Muscle layer of colon (tissue), 2 donors: Measurements from ENCODE around the gene WDR93.

Experiments
- H3K27ac ChIP-seq: one replicate; pipeline ENCODE4 v1.7.0; 2013; ENCODE audit warnings: low read depth, mild to moderate bottlenecking, low read length, moderate library complexity
- H3K27me3 ChIP-seq, 2 donors: one replicate each; pipeline ENCODE4 v1.7.0; 2013; ENCODE audit warnings: low read length in 2 of 2, mild to moderate bottlenecking in 2 of 2; ENCODE audit not compliant: insufficient read depth in 2 of 2, control insufficient read depth in 1 of 2
- H3K36me3 ChIP-seq: one replicate; pipeline ENCODE4 v1.7.0; 2013; ENCODE audit warnings: mild to moderate bottlenecking, low read length; ENCODE audit not compliant: insufficient read depth
- H3K4me1 ChIP-seq: one replicate; pipeline ENCODE4 v1.7.0; 2013; ENCODE audit warnings: mild to moderate bottlenecking, low read length; ENCODE audit not compliant: insufficient read depth
- H3K4me3 ChIP-seq, 2 donors: one replicate each; pipeline ENCODE4 v1.7.0; 2013; ENCODE audit warnings: low read length in 2 of 2, low read depth in 1 of 2, mild to moderate bottlenecking in 1 of 2, moderate library complexity in 1 of 2
- H3K9ac ChIP-seq: one replicate; pipeline ENCODE4 v1.7.0; 2013; ENCODE audit warnings: low read length
- H3K9me3 ChIP-seq: one replicate; pipeline ENCODE4 v1.7.0; 2013; ENCODE audit warnings: mild to moderate bottlenecking, low read length
- donor health status: abdominal sarcoma.
- donor health status: Adenocarcinoma of cecum.

WDR93 gene

GRCh38 chr15:89665449-89666181 lies 25.0 kb upstream of the WDR93 start:
- Histone ChIP-seq H3K4me1 (peaks cover 9% of the 10 kb centered on the region), H3K36me3 (no peaks in the 10 kb centered on the region), H3K4me3 (peak overlapping the region; percentile 23 to 49), H3K27me3 (no peaks in the 10 kb centered on the region), H3K9ac (no peak overlapping the region), H3K27ac (peak overlapping the region; percentile 80), H3K9me3 (no peaks in the 10 kb centered on the region)

GRCh38 chr15:89666184-89666857 lies 24.3 kb upstream of the WDR93 start:
- Histone ChIP-seq H3K9ac (no peak overlapping the region), H3K36me3 (no peaks in the 10 kb centered on the region), H3K27ac (peak overlapping the region; percentile 80)

GRCh38 chr15:89666858-89667705 lies 23.5 kb upstream of the WDR93 start:
- no peaks in the 10 kb centered on the region for H3K9me3 ChIP-seq
- H3K27ac ChIP-seq = no peak overlapping the region
- no peaks in the 10 kb centered on the region for H3K27me3 ChIP-seq
- peaks cover 9% of the 10 kb centered on the region for H3K4me1 ChIP-seq
- no peak overlapping the region for H3K9ac ChIP-seq
- no peak overlapping the region for H3K4me3 ChIP-seq
- no peaks in the 10 kb centered on the region for H3K36me3 ChIP-seq

More at GRCh38 chr15:89666184-89666857, 24.3 kb upstream of the WDR93 start:
- Histone ChIP-seq H3K27me3 (no peaks in the 10 kb centered on the region), H3K9me3 (no peaks in the 10 kb centered on the region), H3K4me1 (peaks cover 9% of the 10 kb centered on the region), H3K4me3 (peak overlapping the region; percentile 23 to 47)

- no peak overlapping the region for H3K27ac ChIP-seq
- H3K4me3 ChIP-seq = no peak overlapping the region
- H3K36me3 ChIP-seq = no peaks in the 10 kb centered on the region
- H3K4me1 ChIP-seq = peaks cover 13% of the 10 kb centered on the region
- H3K9ac ChIP-seq = no peak overlapping the region
- no peaks in the 10 kb centered on the region for H3K9me3 ChIP-seq
- no peaks in the 10 kb centered on the region for H3K27me3 ChIP-seq
Measured at GRCh38 chr15:89667706-89667960, 23.0 kb upstream of the WDR93 start.

GRCh38 chr15:89668171-89668570 lies 22.4 kb upstream of the WDR93 start:
- peaks cover 14% of the 10 kb centered on the region for H3K4me1 ChIP-seq
- no peak overlapping the region for H3K9ac ChIP-seq
- no peaks in the 10 kb centered on the region for H3K9me3 ChIP-seq
- H3K4me3 ChIP-seq = no peak overlapping the region
- H3K27ac ChIP-seq = no peak overlapping the region
- H3K27me3 ChIP-seq = no peaks in the 10 kb centered on the region
- H3K36me3 ChIP-seq = no peaks in the 10 kb centered on the region

- no peaks in the 10 kb centered on the region for H3K36me3 ChIP-seq
- H3K4me3 ChIP-seq = no peak overlapping the region
- H3K4me1 ChIP-seq = peaks cover 13% of the 10 kb centered on the region
- no peak overlapping the region for H3K9ac ChIP-seq
- H3K27ac ChIP-seq = no peak overlapping the region
- H3K9me3 ChIP-seq = no peaks in the 10 kb centered on the region
- H3K27me3 ChIP-seq = no peaks in the 10 kb centered on the region
Measured at GRCh38 chr15:89669309-89669865, 21.2 kb upstream of the WDR93 start.

- Histone ChIP-seq H3K4me3 (no peak overlapping the region), H3K36me3 (no peaks in the 10 kb centered on the region), H3K9me3 (no peaks in the 10 kb centered on the region), H3K4me1 (peaks cover 10% of the 10 kb centered on the region), H3K27ac (no peak overlapping the region), H3K9ac (no peak overlapping the region), H3K27me3 (no peaks in the 10 kb centered on the region)
Measured at GRCh38 chr15:89669941-89670340, 20.7 kb upstream of the WDR93 start.

GRCh38 chr15:89670971-89671560 lies 19.5 kb upstream of the WDR93 start:
- no peak overlapping the region for H3K9ac ChIP-seq
- H3K27ac ChIP-seq = no peak overlapping the region
- H3K36me3 ChIP-seq = no peaks in the 10 kb centered on the region
- peaks cover 8% of the 10 kb centered on the region for H3K4me1 ChIP-seq
- no peaks in the 10 kb centered on the region for H3K9me3 ChIP-seq
- H3K4me3 ChIP-seq = no peak overlapping the region
- no peaks in the 10 kb centered on the region for H3K27me3 ChIP-seq

- Histone ChIP-seq H3K9ac (no peak overlapping the region), H3K27ac (no peak overlapping the region), H3K9me3 (no peaks in the 10 kb centered on the region), H3K4me1 (peaks cover 8% of the 10 kb centered on the region), H3K4me3 (no peak overlapping the region), H3K36me3 (no peaks in the 10 kb centered on the region), H3K27me3 (no peaks in the 10 kb centered on the region)
Measured at GRCh38 chr15:89671687-89672086, 18.9 kb upstream of the WDR93 start.

GRCh38 chr15:89672221-89673164 lies 18.1 kb upstream of the WDR93 start:
- H3K9ac ChIP-seq = no peak overlapping the region
- peaks cover 8% of the 10 kb centered on the region for H3K4me1 ChIP-seq
- H3K27me3 ChIP-seq = no peaks in the 10 kb centered on the region
- H3K36me3 ChIP-seq = no peaks in the 10 kb centered on the region
- H3K27ac ChIP-seq = no peak overlapping the region
- no peak overlapping the region for H3K4me3 ChIP-seq
- no peaks in the 10 kb centered on the region for H3K9me3 ChIP-seq
